Endothelial cell of umbilical vein (primary cell): Measurements from ENCODE around the gene KIAA0232. TPM values are rescaled to one million over a fixed set of nuclear protein-coding genes. Genes with fewer than 3 reads are reported as not detected.

ENCODE experiments used
- BruUV-seq: library from RNA; stranded (reverse); fragments of 400-500 nt; replicated peaks from 2 replicates; lab custom pipeline; 2021; lab: Mats Ljungman, UMichigan
- CTCF ChIA-PET: fragments of 300-600, 350-600 bp; sonication (Branson Sonifier 250); formaldehyde crosslinking; loops from one replicate; lab custom pipeline; 2021; ENCODE audit warnings: antibody characterized with exemption, inconsistent platforms; lab: Charles Lee
- POLR2A ChIA-PET: fragments of 300-600, 350-600 bp; sonication (Branson Sonifier 250); formaldehyde crosslinking; loops from one replicate; lab custom pipeline; 2021; ENCODE audit warnings: antibody characterized with exemption, inconsistent platforms; lab: Charles Lee
- DNase-seq: peaks from one replicate; pipeline ENCODE4 v3.0.0-alpha.2; 2011; ENCODE audit warnings: low read depth, low spot score
- FAIRE-seq: peaks from 2 replicates; lab custom pipeline; 2011; peaks lifted over from hg19 to GRCh38; lab: Jason Lieb, UNC
- H2AFZ ChIP-seq: 2 replicates; pipeline ENCODE4 v1.6.0; 2012; ENCODE audit warnings: low read depth, low read length, control low read depth, inconsistent platforms
- H3K27ac ChIP-seq: 2 replicates; pipeline ENCODE4 v1.5.1; 2011; ENCODE audit warnings: low read depth, mild to moderate bottlenecking, control low read depth, low read length, moderate library complexity; ENCODE audit not compliant: insufficient read depth
- H3K27me3 ChIP-seq, 2 experiments: 2 replicates each; pipeline versions ENCODE4 v1.6.0 to v1.6.1; 2011; ENCODE audit warnings: low read length in 2 of 2, mixed read lengths in 1 of 2; ENCODE audit not compliant: control insufficient read depth in 2 of 2, insufficient read depth in 2 of 2
- H3K36me3 ChIP-seq, 2 experiments: 2 replicates in 1 of 2; 3 replicates in 1 of 2; pipeline ENCODE4 v1.5.1; 2011; ENCODE audit warnings: low read length in 2 of 2, mild to moderate bottlenecking in 1 of 2, moderate library complexity in 1 of 2; ENCODE audit not compliant: control insufficient read depth in 2 of 2, insufficient read depth in 2 of 2; ENCODE audit errors: extremely low read depth in 1 of 2
- H3K4me1 ChIP-seq: 3 replicates; pipeline ENCODE4 v1.5.1; 2011; ENCODE audit warnings: mild to moderate bottlenecking, low read length; ENCODE audit not compliant: control insufficient read depth, insufficient read depth; ENCODE audit errors: extremely low read depth
- H3K4me2 ChIP-seq: 2 replicates; pipeline ENCODE4 v1.6.1; 2011; ENCODE audit warnings: low read length, control low read depth, mixed read lengths; ENCODE audit not compliant: insufficient read depth
- H3K4me3 ChIP-seq, 3 experiments: fragments of 200-600 bp in 1 of 3; sonication (generic), shearing (Covaris generic) in 1 of 3; replicated peaks in 1 of 3; 2 replicates each; pipeline ENCODE4 v1.5.1; 2011 to 2016; ENCODE audit warnings: control low read depth in 3 of 3, low read length in 3 of 3, mild to moderate bottlenecking in 2 of 3, inconsistent platforms in 1 of 3, low read depth in 1 of 3, moderate library complexity in 1 of 3; ENCODE audit not compliant: insufficient read depth in 1 of 3
- H3K79me2 ChIP-seq: 2 replicates; pipeline ENCODE4 v1.6.0; 2012; ENCODE audit warnings: low read length, inconsistent platforms; ENCODE audit not compliant: control insufficient read depth, insufficient read depth
- H3K9ac ChIP-seq: replicated peaks from 2 replicates; pipeline ENCODE3; 2011; ENCODE audit warnings: low read length, control low read depth; ENCODE audit not compliant: insufficient read depth; ENCODE audit errors: extremely low read depth
- H3K9me1 ChIP-seq: replicated peaks from 3 replicates; pipeline ENCODE4 v1.6.0; 2011; ENCODE audit warnings: mild to moderate bottlenecking, low read length; ENCODE audit not compliant: control insufficient read depth, insufficient read depth; ENCODE audit errors: extremely low read depth
- H3K9me3 ChIP-seq: replicated peaks from 2 replicates; pipeline ENCODE4 v1.5.1; 2012; ENCODE audit warnings: low read length, inconsistent platforms; ENCODE audit not compliant: control insufficient read depth, insufficient read depth
- H4K20me1 ChIP-seq: replicated peaks from 2 replicates; pipeline ENCODE3; 2011; ENCODE audit warnings: mild to moderate bottlenecking, low read length; ENCODE audit not compliant: control insufficient read depth, insufficient read depth; ENCODE audit errors: extremely low read depth
- EZH2 ChIP-seq: IDR thresholded peaks from 2 replicates; pipeline ENCODE4 v1.6.1; 2012; ENCODE audit warnings: borderline replicate concordance, low read depth, mild to moderate bottlenecking, moderate library complexity, low read length, inconsistent platforms; ENCODE audit not compliant: severe bottlenecking
- FOS ChIP-seq: IDR thresholded peaks from 2 replicates; pipeline ENCODE4 v1.6.1; 2011; ENCODE audit warnings: mild to moderate bottlenecking, low read length, moderate library complexity, borderline replicate concordance; ENCODE audit not compliant: insufficient read depth
- GATA2 ChIP-seq: IDR thresholded peaks from 2 replicates; pipeline ENCODE4 v1.7.0; 2011; ENCODE audit warnings: low read depth, mild to moderate bottlenecking, moderate library complexity, mixed read lengths, low read length; ENCODE audit not compliant: insufficient read length, insufficient read depth
- JUN ChIP-seq: IDR thresholded peaks from 2 replicates; pipeline ENCODE4 v1.6.1; 2011; ENCODE audit warnings: borderline replicate concordance, low read depth; ENCODE audit not compliant: insufficient read length, insufficient read depth
- MYC ChIP-seq: IDR thresholded peaks from one replicate; pipeline ENCODE4 v1.6.1; 2011; ENCODE audit warnings: mild to moderate bottlenecking, low read depth, low read length
- POLR2A ChIP-seq: IDR thresholded peaks from 2 replicates; pipeline ENCODE4 v1.6.1; 2012; ENCODE audit warnings: low read depth, mild to moderate bottlenecking, control low read depth, low read length
- POLR2AphosphoS5 ChIP-seq: IDR thresholded peaks from 2 replicates; pipeline ENCODE4 v1.6.1; 2012; ENCODE audit warnings: low read depth, mild to moderate bottlenecking, control low read depth, low read length, moderate library complexity; ENCODE audit not compliant: insufficient read depth
- dilution Hi-C: fragments of 300-500 bp; cut with MboI; formaldehyde crosslinking; loops from one replicate; pipeline ENCODE4 v1.15.0; 2019; ENCODE audit warnings: low sequenced_read_pairs; ENCODE audit not compliant: extremely low pct_ligation_motif_present
- intact Hi-C: fragments of 100-400 bp; cut with micrococcal nuclease; formaldehyde crosslinking; loops from one replicate; pipeline ENCODE4 v1.10.0; 2022
- polyA plus RNA-seq, 4 experiments: library from polyadenylated mRNA; depleted of rRNA in 3 of 4; stranded (reverse) in 3 of 4; unstranded in 1 of 4; fragments of >200 nt; gene quantifications; 2 replicates each; pipeline versions ENCODE4 v1.2.1 to v1.2.3, GENCODE V29; 2011 to 2012; ENCODE audit warnings: missing spikeins in 1 of 4
- total RNA-seq: library from RNA; stranded (reverse); gene quantifications from 2 replicates; pipeline ENCODE4 v1.2.3, GENCODE V29; 2021
- TF ChIP-seq, protein P1 (sequence below): IDR thresholded peaks from 2 replicates; pipeline ENCODE4 v1.6.1; 2011; ENCODE audit not compliant: insufficient read depth, insufficient read length
- TF ChIP-seq, protein P2 (sequence below), 2 donors: IDR thresholded peaks; 1 replicate in 1 of 2; 2 replicates in 1 of 2; pipeline ENCODE4 v1.5.1; 2011; ENCODE audit warnings: low read length in 2 of 2, mild to moderate bottlenecking in 2 of 2, moderate library complexity in 2 of 2, control low read depth in 1 of 2, inconsistent platforms in 1 of 2, low read depth in 1 of 2; ENCODE audit not compliant: insufficient read depth in 1 of 2; ENCODE audit errors: extremely low read depth in 1 of 2

KIAA0232 gene
- total and polyA plus RNA-seq, 2 donors (not counting 3 experiments of a cell fraction or from before 2014, with no cell fraction given): 5.3 to 18.4 TPM

DNA sequence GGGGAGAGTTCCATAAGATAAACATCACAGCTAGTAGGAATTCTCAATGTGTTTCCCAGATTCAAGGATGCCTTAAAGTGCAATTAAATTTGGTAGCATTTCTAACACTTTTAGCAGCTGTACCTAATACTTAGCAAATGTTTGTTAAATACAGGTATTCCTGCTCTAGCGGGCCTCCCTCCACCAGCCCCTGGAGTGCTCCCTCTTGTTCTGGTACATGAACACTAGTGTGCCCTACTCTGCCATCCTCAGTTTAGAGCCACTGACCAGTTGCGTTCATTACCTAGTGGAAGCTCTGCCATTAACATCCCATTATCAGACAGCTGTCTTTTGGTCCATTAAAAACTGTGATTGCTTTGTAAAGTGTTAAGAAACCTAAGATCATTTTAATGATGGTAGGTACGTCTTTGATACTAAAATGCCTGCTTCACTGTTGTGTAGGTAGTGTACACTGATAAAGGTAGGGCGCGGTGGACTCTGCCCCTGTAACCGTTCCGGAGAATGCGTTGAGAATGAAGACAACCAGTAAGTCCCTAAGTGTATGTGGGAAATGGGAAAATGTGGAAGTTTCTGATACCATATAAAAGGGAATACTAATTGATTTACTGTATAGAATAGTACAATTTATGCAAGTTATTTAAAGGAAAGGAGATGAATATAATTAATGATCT, 21.7 kb downstream of the KIAA0232 start:
- no TSS peak for BruUV-seq
- Histone ChIP-seq H3K4me2 (no peak overlapping the region), H3K9me3 (no peaks in the 10 kb centered on the region), H3K79me2 (peaks cover 66% of the 10 kb centered on the region), H3K4me1 (peaks cover 17% of the 10 kb centered on the region), H3K9me1 (no peaks in the 10 kb centered on the region), H2AFZ (no peak overlapping the region), H3K9ac (no peak overlapping the region), H3K27me3 (no peaks in the 10 kb centered on the region), H3K36me3 (no peaks in the 10 kb centered on the region), H3K4me3 (no peak overlapping the region), H4K20me1 (peaks cover 4% of the 10 kb centered on the region), H3K27ac (no peak overlapping the region)
- ChIA-PET POLR2A (no interaction called here), CTCF (interaction anchor here (0.7 kb wide), 1 partner anchor 11 kb away, joined by 3 read pairs; no protein-coding TSS in a partner anchor)
- FAIRE-seq: no peak
- intact Hi-C loops (no loop called here), dilution Hi-C loops (no loop called here)
- no peak for DNase-seq
- TF ChIP-seq, protein P1, sequence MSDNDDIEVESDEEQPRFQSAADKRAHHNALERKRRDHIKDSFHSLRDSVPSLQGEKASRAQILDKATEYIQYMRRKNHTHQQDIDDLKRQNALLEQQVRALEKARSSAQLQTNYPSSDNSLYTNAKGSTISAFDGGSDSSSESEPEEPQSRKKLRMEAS: no peak
- TF ChIP-seq FOS: no peak
- no peak for TF ChIP-seq POLR2A
- no peak for TF ChIP-seq EZH2
- TF ChIP-seq POLR2AphosphoS5: no peak
- TF ChIP-seq JUN: no peak
- TF ChIP-seq GATA2: no peak
- TF ChIP-seq, protein P2, sequence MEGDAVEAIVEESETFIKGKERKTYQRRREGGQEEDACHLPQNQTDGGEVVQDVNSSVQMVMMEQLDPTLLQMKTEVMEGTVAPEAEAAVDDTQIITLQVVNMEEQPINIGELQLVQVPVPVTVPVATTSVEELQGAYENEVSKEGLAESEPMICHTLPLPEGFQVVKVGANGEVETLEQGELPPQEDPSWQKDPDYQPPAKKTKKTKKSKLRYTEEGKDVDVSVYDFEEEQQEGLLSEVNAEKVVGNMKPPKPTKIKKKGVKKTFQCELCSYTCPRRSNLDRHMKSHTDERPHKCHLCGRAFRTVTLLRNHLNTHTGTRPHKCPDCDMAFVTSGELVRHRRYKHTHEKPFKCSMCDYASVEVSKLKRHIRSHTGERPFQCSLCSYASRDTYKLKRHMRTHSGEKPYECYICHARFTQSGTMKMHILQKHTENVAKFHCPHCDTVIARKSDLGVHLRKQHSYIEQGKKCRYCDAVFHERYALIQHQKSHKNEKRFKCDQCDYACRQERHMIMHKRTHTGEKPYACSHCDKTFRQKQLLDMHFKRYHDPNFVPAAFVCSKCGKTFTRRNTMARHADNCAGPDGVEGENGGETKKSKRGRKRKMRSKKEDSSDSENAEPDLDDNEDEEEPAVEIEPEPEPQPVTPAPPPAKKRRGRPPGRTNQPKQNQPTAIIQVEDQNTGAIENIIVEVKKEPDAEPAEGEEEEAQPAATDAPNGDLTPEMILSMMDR (IDR thresholded peaks at IDR 0.05; ENCODE audit: extremely low read depth in 1 of 2, insufficient read depth in 1 of 2, low read depth in 1 of 2, low read length in 2 of 2): no peak
- no peak for TF ChIP-seq MYC
